OCI-M2 (cell line): ENCODE data around the gene IMPA2.
"Not testable (repeated sequence)": the region's sequence is repeated elsewhere in the genome, so short reads cannot be mapped to it uniquely, and the experiment has no call there.

Experiments used
- DNase-seq: peaks from one replicate; lab custom pipeline; 2025; ENCODE audit not compliant: unreplicated experiment; lab: John Stamatoyannopoulos, UW

Gene IMPA2

DNA sequence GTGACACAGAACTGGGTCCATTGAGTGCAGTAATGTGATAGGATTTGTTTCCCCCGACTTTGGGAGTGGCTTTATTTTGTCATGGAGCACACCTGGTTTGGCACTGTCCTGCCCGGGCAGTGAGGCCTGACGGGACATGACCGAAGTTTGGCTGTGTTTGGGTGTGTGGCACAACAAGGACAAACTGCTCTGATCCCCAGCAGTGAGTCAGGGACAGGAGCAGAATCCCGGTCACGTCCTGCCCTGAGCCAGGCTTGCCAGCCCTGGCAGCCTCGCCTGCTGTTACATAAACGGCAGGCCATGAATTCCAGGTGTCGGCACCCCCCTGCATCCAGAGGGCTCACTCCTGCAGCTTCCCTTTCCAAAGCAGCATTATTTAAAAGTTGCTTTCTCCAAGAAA is 45.7 kb downstream of the IMPA2 start:
- DNase-seq, result no peak

DNA sequence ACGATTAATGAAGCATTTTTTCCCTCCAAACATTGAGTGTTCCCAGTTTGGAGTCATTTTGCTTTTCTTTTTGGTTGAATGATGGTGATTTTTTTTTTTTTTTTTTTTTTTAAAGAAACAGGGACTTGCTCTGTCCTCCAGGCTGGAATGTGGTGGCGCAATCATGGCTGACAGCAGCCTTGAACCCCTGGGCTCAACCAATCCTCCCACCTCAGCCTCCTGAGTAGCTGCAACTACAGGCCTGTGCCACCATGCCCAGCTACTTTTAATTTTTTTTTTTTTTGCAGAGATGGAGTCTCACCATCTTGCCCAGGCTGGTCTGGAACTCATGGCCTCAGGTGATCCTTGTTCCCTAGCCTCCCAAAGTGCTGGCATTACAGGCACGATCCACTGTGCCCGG is 46.2 kb downstream of the IMPA2 start:
- no peak for DNase-seq

DNA sequence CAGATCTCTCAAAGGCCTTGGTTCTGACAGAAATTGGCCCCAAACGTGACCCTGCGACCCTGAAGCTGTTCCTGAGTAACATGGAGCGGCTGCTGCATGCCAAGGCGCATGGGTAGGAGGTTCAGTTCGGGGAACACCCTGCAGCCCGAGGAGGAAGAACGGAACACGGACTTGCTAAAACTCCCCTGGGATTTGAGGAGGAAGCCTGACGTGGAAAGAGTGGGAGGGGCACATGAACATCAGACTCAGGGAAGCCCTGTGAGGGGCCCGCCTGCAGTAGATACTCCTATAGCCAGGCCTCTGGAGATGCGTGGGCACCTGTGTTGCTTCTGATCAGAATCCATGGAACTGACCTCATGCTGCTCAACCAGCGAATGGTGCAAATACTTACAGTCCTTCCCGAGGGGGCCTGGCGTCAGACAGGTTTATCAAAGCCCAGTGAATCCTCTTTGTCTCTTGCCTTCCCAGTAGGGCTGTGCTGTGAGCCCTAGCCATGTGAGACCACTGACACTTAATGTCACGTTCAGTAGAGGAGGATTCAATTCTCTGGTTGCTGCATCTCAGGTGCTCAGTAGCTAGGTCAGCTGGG is 46.8 kb downstream of the IMPA2 start:
- no peak for DNase-seq

DNA sequence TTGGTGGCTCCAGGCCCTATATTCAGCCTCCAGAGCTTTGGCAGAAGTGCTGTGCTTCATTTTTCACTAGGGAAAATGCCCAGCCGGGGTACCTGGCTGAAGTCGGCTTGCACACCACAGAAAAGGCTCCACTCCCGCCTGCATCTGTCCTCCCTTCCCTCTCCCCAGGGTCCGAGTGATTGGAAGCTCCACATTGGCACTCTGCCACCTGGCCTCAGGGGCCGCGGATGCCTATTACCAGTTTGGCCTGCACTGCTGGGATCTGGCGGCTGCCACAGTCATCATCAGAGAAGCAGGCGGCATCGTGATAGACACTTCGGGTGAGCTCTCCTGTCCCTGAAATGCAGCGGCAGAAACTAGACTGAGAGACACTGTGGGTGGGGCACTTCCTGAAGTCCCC is 47.4 kb downstream of the IMPA2 start:
- no peak for DNase-seq

DNA sequence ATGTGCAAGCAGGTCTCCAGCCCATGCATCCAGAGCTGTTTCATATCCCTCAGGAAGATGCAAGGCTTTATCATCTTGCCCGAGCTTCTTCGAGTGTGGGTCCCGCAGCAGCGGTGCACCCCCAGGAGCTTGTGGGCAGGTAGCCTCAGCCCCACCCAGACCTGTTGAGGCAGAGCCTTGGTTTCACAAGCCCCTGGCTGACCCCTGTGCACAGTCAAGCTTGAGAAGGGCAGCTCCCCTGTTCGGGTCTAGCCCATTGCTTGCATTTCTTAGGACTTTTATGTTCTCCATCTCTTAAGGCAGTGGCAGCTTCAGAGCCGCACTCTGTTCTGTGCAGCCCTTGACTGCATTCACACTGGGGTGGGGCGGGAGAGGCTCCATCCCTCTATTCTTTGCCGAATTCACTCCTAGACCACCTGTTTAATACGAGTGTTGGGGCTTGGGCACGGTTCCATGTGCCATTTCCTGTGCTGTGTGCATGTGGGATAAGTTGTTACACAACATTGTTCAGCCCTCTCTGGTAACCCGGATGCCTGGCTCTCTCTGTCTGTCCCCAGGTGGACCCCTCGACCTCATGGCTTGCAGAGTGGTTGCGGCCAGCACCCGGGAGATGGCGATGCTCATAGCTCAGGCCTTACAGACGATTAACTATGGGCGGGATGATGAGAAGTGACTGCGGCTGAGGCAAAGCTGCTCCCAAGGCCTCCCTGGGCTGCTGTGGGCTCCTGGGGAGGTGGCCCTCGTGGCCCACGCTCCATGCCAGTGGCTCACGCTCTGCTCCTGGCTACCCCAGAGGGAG is 48.7 kb downstream of the IMPA2 start:
- no peak for DNase-seq

DNA sequence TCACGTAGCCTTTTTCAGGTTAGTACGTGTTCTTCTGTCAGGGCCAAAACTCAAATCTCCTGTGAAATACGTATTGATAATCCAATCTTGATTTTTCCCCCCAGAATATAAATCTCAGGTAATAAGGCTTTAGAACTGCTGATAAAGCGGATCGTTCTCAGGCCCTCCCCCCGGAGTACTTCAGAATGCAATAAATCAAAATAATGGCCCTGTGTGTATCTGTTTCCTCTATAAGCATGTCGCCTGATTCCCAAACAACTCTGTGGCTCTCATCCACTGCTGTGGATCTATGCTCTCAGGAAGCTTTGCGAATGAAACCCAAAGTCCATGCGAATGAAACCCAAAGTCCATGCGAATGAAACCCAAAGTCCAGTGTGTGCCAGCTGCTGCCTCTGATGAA is 49.4 kb downstream of the IMPA2 start:
- no peak for DNase-seq

DNA sequence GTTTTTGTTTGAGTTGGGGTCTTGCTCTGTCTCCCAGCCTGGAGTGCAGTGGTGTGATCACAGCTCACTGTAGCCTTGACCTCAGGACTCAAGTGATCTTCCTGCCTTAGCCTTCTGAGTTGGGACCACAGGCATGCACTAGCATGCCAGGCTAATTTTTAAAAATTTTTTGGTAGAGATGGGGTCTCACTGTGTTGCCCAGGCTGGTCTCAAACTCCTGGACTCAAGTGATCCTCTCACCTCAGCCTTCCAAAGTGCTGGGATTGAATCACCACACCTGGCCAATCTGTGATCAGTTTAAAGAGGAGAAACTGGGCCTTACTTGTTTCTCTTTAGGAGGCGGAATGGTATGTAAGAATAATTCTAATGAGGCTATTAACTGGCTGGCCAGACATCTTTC is 49.9 kb downstream of the IMPA2 start:
- DNase-seq, result no peak

DNA sequence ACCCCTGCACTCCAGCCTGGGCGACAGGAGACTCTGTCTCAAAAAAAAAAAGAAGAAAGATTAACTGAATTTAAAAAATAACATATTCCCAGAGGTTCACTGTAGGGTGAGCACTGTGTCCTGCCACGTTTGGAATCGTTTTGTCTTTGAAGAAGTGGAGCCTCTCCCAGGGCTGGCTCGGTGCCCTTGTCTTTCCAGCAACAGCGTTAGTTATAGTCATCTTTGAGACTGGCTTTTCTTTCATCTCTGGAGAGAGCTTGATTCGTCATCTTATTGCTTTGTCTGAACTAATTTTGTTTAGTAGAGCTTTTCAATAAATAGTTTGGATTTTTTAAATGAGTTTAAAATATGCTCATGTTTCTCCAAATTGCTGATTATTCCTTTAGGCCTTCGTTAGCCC is 50.5 kb downstream of the IMPA2 start:
- DNase-seq, result no peak

DNA sequence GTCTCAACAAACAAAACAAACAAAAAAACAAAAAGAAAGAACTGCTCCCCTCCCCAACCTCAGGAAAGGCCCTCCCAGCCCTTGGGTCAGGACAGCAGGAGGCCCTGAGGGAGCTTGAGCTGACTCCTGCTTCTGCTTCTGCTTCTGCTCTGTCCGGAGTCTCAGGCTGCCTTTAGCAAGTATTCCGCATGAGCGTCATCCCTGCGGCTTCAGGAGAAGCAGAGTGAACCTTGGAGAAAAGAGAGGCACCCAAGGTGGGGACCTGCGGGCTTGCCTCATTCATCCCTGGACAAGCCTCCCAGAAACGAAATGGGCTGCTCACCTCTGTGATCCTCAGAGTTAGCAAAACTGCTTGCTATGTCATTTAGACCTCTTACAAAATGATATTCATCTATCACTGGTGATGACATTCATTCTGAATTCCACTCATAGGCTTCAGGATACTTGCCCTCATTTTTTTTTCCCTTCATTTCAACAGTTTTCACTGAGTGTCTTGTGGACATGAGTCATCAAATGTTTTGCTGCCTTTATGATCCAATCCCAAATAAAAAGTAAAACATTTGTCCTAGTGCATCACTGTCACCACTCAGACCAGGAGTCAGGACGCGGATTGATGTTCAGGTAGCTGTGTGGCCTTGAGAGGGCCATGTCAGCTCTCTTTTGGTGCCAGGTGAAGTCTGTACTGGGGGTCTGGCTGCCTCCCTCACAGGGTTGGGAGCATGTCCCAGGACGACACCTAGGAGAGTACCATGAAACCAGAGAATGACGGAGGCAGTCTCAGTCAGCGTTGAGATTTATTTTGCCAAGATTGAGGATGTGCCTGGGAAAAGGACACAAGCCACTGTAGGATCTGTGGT is 51.7 kb downstream of the IMPA2 start:
- DNase-seq, result no peak

DNA sequence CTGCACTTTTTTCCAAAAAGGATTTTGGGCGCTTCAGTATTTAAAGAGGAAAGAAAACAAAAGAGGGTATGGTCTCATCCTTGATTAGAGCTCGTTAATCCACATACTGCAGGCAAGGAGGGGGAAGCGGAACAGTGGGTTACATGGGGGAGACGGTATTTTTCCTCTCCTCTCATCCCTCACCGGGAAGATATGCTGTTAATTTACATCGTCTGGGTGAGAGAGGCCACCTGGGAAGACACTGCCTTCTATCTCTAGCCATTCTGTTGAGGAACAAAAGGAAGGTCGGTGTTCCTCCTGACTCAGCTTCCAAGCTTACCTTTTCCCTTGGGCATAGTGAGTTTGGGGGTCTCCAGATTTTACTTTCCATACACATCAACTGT is 52.3 kb downstream of the IMPA2 start:
- DNase-seq, result no peak

DNA sequence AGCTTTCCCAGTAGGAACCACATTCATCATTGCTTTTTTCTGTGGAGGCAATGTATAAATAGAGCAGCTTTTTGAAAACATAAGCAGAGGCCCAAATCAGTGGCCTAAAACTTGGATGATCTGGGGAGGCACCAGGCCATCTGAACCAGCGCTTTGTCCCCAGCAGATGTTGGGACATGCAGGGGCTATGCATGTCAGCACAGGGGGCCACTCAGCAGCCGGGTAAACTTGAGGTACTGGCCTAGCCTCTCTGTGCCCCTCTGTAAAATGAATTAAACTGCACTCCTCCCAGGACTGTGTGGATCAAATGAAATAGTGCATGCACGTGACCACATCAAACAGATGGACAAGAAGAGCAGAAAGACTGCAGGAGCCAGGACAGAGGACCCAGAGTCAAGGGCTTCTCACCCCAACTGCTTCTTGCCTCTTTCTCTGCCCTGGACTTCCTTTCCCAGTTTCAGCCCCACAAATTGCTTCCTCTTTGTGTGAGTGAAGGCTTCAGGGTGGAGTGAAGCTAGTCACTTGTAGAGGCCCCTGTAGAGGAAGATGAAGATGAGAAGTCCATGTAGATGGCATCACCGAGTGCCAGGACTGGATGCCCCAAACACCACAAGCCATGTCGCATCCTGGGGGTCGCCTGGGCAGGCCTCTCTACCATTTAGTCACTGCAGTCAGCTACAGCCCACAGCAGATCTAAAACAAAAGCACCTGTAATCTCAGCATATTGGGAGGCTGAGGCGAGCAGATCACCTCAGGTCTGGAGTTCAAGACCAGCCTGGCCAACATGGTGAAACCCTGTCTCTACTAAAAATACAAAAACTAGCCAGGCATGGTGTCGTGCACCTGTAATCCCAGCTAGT is 53.2 kb downstream of the IMPA2 start:
- no peak for DNase-seq

DNA sequence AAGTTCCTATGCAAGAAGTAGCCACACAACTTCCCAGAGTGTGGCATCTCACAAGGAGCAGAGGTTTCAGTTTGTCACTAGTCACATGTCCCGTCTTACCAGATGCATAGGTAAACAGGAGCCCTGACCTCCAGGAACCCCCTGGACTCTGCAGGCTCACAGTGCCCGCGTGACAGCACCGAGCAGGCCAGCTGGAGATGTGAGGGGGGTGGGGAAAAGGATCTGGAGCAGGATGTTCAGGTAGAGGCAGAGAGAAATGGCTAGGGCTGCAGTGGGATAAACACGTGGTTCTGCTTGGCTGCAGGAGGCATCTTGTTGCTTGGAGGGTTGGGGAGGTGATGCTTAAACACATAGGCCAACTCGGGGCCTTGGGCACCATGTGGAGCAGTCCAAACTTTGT is 54.2 kb downstream of the IMPA2 start:
- DNase-seq, result no peak

DNA sequence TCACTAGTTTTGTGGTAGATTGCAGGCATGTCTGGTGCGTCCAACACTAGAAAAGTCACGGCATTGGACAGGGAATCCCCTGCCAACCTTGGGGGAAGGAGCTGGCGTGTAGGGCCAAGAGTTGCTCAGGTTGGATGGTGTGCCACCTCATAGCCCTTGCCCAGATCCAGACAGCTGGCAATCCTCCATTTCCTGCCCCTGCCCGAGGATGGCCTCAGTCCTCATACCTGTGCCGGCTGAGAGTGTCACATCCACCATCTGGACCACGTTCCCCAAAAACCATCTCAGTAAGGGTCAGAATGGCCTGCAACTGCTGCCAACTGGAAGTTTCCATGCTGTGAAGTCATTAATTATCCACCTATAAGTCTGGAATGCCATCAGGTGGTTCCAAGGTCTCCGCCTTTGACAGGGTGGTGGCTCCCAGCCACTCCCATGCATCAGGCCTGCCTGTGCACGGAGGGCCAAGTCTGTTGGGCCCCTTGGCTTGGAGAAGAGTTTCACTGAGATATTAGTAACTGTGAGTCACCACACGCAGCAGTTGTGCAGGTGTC is 55.0 kb downstream of the IMPA2 start:
- no peak for DNase-seq

DNA sequence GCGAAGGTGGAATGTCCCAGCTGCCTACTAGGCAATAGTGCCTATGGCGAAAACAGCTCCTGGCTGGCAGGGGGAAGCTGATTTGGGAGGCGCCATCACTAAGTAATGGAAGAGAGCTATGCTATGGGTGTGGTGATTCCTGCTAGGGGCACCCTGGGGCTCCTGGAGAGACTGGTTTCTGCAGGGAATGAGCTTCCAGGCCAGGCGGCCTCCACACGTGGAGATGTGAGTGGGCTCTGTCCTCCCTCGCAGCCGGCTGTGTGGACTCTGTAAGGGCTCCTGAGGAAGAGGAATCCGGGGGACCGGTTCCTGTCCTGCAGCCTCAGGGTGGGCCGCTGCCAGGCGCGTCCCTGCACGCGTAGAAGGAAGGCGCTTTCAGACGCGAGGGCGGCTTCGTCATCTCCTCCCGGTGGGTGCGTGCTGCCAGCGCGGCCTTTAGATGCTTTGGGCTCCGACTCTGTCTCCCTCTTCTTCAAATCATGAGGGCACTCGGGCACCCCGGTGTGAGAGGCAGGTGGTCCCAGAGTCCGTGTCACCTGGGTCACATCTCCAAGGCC is 56.9 kb downstream of the IMPA2 start:
- no peak for DNase-seq

DNA sequence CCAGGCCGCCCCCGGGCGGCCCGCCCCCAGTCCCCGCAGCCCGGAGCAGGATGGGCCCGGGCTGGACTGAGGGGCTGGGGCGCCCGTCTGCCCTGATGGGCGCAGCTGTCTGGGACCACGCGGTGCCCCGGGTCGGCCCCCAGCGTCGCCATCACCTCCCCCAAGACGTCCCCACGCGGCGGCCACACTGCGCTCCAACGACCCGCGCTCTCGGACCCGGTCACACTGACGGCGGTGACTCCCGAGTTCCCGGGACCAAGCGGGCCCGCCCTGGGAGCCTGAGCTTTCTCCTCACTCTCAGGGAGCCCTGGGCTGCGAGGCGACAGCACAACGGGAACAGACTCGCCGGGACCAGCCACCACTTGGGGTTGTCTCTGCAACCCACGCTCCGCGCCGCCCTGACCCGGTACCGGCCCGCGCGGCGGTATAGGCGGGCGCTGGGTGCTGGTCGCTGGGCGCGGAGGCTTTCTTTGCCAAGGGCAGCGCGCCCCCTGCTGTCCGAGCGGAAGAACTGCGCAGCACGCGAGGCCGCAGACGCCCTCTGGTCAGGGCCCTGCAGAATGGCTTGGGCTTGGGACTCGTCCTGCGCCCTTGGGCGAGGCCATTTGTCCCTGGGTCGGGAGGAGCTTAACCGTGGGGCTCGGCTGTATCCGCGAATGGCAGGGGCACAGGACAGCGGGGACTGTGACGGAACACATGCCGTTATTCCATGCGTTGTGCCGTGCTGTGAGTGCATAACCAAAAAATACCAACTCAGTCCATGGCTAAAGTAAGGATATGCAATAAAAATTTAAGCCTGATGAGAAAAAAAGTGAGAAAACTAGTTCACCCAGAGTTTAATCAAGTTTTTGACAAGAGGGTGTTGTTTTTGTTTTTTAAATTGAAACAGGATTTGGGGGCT is 57.6 kb downstream of the IMPA2 start:
- DNase-seq, result no peak

DNA sequence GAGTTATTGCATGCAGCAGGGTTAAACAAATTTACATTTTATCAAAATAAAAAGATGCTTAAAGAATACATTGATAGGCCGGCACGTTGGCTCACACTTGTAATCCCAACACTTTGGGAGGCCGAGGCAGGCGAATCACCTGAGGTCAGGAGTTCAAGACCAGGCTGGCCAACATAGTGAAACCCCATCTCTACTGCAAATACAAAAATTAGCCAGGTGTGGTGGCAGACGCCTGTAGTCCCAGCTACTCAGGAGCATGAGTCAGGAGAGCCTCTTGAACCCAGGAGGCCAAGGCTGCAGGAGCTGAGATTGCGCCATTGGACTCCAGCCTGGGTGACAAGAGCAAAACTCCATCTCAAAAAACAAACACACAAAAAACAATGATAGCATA is 58.2 kb downstream of the IMPA2 start:
- not testable (repeated sequence) for DNase-seq

DNA sequence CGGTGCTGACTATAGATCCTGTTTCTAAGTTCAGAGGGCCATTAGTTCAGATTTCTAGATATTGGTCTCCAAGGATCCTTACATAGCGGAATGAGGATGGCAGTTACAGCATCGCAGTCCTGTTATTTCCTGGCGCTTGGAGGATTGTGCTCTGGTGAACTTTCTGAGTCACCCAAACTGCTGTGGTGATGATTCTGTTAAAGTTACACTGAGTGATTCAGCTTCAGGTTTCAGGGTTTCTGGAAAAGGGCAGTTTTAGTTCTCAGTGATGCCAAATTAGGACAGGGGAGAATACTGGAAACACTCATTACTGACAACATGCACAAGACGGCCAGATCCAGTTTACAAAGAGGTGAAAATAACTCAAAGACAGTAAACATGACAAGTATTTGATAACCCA is 60.3 kb downstream of the IMPA2 start:
- DNase-seq, result no peak

DNA sequence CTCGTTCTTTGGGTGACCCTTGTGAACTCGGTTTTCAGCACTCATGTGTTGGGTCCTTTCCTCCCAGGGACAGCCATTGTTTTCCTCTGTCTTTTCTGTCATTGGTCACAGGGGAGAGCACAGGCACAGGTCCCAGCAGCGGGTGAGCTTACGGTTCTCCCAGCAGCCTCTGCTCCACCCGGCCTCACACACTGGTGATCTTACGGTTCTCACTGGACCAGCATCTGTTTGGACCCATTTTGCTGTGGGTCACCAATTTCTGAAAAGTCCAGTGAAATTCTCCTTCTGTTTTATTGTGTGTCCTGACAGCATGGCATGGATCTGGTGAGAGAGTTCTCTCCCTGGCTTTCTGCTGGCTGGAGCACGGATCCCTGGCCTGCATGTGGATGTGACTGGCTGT is 62.5 kb downstream of the IMPA2 start:
- DNase-seq, result no peak

DNA sequence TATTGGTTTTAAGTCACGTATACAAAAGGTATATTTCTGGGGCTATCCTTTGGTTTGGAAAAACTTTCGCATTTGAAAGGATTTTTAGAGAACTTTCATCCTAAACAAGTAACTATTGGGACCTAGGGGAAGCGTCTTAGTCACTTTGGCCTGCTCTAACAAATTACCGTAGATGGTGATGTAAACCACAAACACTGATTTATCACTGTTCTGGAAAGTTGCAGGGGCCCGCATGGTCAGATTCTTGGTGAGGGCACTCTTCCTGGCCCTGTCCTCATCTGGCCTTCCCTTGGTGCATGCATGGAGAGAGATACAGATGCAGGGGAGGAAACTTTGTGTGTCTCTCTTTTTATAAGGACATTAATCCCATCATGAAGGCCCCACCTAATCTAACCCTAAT is 63.3 kb downstream of the IMPA2 start:
- no peak for DNase-seq
